IPS-11a (cell line): Measurements from ENCODE around the gene VAV3.
"Not testable (repeated sequence)": the region's sequence is repeated elsewhere in the genome, so short reads cannot be mapped to it uniquely, and the experiment has no call there.

Experiments
- H3K4me3 ChIP-seq: one replicate; pipeline ENCODE4 v1.5.1; 2013; ENCODE audit warnings: low read depth, low read length, control low read depth

VAV3 gene

DNA sequence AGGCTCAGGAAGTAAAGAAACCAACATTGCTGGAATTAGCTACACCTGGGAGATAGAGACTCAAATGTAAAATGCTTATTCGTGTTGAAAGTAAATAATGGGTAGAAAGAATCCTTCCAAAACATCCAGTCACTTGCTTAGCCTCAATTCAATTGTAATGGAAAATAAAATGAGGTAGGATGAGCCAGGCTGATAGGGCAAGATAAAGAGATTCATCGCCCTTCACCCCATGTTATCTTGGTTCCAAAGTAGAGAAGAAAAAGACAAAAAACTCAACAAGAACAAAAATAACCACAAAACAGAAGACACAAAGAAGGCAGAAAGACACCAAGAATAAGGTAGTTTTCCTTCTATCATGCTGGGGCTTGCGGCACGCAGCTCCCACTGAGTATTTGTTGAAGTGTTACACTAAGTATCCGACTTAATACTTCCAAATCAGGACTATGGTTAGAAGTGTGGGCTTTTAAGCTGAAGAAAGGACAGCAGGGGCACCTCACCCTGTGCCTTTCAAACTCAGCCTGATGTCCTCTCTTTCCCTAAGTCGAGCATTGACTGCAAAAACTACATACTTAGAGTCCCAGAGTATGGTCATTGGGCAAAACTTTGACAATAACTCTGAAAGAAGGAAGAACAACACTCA is 202.1 kb downstream of the VAV3 start:
- no peak overlapping the region for H3K4me3 ChIP-seq

DNA sequence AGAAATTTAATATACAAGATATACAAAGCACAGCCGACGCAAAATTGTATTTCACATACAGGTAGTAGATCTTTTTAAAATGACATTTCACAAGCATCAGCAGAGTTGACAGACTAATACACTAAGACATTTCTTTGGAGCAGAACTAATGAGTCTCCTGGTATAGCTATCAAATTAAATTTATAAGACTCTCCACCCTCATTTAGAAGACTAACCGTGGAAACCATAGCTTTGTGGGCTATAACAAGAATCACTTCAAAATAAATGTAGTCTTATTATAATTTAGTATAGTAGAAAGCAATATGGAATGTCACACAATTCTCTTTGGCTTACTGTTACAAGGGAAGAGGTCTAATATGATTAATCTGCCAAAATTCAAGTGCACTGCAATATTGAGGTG is 204.9 kb downstream of the VAV3 start:
- no peak overlapping the region for H3K4me3 ChIP-seq

DNA sequence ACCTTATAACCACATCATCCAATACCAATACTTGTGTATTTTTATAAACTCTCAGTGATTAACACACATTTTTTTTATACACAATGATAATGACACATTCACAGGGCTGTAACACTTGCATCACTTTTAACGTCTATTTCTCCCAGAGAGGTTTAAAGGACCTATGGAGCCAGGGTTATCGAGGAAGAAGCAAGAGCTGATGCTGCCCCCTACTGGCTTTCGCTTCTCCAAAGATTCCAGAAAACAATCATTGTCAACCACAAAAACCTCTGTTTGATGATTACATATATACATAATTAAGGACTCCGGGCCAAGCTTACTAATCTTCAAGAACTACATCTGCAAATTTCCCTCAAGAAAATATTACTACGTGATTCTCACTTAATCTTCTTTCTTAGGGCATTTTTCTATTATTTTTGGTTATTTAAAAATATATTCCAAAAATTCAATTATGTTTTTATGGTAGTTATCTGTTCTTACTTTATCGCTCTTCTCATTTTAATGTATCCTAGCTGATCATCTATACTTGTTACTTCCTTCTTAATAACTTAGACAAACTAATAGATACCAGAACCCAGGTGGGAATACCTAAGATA is 214.5 kb downstream of the VAV3 start:
- H3K4me3 ChIP-seq: no peak overlapping the region

DNA sequence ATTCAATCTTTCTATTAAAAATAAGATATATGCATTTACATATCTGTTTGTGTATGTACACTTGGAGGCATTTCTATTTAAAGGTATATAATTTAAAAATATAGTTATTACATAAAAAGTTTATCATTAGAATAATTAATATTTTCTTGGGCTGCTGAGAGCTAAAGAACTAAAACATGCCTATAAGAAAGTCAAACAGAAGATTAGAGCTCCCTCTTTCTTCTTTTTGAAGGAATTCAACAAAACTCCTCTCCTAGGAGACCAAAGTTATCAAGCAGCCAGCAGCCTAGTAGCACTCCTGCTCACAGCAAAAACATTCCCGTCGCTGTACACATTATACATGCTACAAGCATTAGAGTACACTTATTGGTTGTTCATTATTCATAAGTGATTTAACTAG is 216.4 kb downstream of the VAV3 start:
- no peak overlapping the region for H3K4me3 ChIP-seq

DNA sequence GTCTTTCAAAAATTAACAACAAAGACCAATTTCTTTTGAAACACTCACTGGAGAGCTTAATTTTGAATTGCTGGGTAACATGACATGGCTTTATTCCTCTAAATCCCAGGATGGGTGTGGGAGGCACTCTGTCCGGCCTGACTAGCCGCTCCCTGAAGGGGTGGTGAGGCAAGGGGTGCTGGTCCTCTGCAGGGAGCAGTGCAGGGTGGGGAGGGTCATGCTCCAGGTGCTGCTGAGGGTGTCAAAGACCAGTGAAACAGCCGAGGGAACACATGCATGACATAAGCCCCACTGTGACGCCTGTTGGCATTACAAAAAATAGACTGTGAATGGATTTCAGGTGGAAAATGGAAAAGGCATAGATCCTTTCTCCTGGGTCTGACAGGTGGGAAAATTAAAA is 223.7 kb downstream of the VAV3 start:
- H3K4me3 ChIP-seq: no peak overlapping the region

DNA sequence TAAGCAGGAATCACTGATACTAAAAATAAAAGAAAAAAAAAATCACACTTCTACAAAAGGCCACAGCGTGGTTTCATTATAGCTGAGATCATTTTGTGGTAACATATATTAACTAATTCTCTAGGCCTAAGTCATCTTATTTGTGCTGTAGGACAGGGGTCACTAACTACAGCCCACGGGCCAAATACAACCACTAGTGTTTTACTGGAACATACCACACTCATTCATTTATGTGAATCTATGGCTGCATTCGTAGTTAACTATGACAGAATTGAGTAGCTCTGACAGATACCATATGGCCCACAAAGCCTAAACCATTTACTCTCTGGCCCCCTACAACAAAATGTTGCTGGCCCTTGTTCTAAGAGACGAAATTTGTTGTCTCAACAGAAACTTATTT is 224.4 kb downstream of the VAV3 start:
- H3K4me3 ChIP-seq: no peak overlapping the region

DNA sequence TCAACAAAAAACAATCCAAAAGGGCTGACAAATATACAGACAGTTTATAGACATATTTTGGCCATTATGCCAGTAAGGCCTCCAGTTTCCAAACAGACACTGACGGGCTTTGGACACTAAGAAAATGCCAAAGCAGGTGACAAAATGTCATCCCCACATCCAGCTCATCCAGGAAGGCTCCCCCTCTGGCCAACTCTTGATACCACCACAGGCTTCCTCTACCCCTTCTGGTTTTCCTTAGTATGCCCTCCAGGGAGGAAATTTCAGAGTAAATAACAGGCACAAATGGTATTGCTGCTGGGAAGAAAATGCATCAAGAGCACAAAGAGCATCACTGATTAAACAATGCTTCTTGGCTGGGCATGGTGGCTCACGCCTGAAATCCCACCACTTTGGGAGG is 225.3 kb downstream of the VAV3 start:
- H3K4me3 ChIP-seq: no peak overlapping the region

DNA sequence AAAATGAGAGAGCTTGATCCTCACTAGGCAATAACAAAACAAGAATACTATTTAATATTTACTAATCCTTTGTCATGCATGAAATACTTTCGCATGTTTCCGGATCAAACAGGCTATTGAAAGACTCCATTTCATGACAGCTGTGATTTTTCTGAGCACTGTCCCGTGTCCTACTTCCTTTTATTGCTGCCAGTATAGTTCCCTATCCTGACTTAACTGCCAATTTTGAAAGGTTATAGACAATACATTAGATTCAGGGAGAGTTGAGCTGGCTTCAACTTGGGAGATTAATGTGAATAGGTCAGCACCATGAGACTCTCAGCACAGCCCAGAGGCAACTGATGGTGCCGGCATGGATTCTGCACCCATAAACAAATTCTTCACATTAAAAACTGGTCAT is 225.8 kb downstream of the VAV3 start:
- no peak overlapping the region for H3K4me3 ChIP-seq

DNA sequence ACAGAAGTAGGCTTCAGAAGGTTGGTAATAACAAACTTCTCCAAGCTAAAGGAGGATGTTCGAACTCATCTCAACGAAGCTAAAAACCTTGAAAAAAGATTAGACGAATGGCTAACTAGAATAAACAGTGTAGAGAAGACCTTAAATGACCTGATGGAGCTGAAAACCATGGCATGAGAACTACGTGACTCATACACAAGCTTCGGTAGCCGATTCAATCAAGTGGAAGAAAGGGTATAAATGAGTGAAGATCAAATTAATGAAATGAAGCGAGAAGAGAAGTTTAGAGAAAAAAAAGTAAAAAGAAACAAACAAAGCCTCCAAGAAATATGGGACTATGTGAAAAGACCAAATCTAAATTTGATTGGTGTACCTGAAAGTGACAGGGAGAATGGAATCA is 231.6 kb downstream of the VAV3 start:
- not testable (repeated sequence) for H3K4me3 ChIP-seq

DNA sequence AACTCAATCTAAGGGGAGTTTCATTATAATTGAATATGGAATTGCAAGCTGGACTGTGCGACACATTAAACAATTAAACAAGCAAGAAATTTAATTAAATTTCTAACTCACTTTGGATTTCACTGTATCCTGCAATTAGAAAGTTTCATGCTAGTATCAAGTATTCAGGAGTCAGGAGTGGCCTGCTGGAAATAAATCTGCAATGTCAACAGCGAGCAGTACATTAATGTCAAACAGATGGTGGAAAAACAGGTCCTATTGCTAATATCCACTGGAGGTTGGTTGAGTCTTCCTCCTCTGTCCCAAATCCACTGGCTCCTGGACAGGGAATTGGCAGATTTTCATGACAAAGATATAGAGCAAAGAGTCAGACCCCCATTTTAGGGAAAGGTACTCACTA is 237.1 kb downstream of the VAV3 start:
- H3K4me3 ChIP-seq: no peak overlapping the region

DNA sequence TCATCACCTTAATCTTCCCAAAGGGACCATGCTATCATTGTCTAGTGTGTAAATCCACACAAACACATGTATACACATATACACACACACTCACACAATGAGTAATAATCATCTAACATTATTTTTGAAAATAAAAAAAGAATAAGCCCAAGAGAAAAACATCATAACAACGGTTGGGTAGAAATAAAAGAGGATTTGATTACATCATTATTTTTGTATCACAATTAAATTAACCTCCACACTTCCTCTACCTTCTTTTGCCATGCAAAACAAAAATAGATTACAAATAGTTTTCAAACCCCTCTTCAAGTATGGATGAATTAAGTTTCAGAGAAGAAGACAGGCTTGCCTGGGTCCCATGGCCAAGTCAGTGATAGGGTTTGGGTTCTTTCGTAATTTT is 238.1 kb downstream of the VAV3 start:
- H3K4me3 ChIP-seq: no peak overlapping the region

DNA sequence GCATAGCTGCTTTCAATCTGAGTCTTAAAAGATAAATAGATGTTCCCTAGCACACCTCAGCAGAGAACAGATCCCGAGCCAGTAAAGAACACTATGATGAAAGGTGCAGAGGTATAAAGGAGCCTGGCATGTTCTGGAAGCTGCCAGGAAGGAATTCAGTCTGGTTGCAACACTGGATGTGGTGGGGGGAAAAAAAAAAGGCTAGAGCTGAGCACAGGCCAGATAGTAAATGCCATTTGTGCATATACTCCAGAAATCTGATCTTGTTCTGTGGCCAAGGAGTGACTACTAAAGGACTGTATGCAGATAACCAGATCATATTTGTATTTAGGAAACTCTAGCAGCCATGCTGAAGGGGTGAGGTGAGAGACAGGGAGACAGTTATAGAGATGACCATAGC is 240.3 kb downstream of the VAV3 start:
- H3K4me3 ChIP-seq: no peak overlapping the region

DNA sequence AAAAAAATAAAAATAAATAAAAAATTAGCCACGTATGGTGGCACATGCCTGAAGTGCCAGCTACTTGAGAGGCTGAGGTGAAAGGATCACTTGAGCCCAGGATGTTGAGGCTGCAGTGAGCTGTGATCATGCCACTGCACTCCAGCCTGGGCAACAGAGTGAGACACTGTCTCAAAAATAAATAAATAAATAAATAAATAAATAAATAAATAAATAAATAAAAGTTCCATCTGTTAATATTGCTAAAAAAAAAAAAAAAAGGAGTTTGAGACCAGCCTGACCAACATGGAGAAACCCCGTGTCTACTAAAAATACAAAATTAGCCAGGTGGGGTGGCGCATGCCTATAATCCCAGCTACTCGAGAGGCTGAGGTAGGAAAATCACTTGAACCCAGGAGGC is 244.8 kb downstream of the VAV3 start:
- not testable (repeated sequence) for H3K4me3 ChIP-seq

DNA sequence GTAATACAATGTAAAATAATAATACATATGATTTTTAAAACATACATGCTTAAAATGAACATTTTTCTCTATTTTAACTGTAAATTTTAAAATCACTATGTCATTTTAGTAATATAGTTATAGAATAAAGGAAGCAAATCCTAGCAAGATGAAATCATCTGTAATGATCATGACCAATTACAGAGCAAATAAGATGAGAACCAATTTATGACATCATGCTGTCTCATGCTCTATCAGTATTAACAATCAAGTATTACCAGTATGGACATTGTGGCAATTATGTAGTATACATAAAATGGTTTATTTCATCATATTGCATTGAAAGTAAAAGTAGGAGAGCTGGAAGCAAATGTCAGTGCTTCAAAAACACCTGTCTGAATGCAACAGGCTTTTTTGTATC is 255.0 kb downstream of the VAV3 start:
- no peak overlapping the region for H3K4me3 ChIP-seq

DNA sequence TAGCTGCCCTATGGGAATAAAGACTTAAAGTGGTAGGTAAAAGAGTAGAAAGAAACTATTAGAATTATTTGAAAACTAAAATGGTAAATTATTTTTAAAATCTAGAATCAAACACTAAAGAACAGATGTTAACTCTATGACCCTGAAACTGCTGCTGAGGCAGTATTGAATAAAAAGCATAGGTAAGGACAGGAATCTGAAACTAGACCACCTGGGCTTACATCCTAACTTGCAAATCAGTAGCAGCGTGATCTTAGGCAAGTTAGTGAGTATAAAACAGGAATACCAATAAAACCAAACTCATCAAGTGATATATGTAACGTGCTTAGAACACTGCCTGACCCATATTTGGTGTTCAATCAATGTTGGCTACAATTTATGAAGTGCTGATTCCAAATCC is 257.9 kb downstream of the VAV3 start:
- no peak overlapping the region for H3K4me3 ChIP-seq

DNA sequence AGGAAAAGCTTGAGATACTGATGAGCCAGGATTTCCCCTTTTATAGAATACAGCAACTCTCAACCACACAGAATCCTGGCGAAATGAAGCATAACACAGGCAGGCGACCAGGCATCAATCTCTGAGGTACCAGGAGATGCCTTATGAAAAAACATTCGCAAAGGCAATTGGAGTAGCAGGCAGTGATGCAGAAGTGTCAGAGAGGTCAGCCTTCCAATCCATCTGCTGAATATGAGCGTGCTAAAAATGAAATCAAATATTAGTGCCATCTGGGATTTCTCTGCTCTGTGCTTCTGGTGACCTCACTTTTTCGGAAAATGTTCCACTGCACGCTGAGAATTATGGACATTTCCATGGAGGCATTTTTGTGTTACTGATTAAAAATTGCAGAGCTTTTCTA is 258.8 kb downstream of the VAV3 start:
- no peak overlapping the region for H3K4me3 ChIP-seq

DNA sequence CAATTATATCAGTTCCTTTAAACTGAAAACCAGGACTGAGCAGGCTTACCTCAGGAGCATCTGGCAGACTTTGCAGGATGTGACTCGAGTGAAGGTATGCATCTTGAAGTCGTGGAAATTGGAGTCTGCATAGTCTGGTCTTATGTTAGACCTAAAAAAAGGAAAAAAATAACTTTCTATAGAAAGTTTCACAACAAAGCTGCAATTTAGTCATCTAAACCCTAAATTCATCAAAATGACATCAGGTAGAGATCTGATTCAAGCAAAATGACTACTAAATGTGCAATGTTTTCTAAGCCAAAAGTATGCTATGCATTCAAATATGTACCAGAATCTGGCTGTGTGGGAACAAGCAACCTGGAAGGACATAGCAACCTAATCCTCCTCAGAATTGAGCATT is 260.1 kb downstream of the VAV3 start:
- H3K4me3 ChIP-seq: no peak overlapping the region

DNA sequence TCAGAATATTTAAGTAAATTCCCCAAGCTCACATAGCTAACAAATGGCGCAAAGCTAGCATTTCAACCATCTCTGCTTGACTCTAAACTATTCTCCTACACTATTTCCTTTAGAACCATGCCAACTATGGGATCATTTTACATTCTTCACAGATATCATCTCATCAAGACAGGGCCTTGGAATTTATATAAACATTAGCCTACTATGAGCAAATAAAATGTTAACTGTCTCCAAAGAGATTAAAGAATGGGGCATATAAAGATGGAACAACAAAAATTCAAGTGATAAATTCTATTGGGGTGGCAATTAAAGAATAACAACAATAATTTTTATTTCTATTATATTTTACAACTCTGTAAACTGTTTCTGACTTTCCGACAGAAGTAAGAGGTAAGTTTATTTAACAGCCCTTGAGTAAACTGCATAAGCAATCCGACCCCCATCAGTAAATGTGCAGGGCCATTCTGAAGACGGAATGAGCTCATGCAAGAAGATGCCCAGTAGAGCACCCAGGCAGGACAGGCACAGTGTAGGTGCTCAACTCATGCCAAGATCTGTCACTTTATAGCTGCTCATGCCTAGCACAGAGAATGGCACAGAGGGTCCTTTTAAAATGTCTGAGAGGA is 261.9 kb downstream of the VAV3 start:
- H3K4me3 ChIP-seq: no peak overlapping the region

DNA sequence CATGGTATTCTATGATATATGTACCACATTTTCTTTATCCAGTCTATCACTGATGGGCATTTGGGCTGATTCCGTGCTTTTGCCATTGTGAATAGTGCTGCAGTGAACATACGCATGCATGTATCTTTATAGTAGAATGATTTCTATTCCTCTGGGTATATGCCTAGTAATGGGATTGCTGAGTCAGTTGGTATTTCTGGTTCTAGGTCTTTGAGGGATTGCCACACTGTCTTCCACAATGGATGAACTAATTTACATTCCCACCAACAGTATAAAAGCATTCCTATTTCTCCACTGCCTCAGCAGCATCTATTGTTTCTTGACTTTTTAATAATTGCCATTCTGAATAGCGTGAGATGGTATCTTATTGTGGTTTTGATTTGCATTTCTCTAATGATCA is 264.3 kb downstream of the VAV3 start:
- H3K4me3 ChIP-seq: not testable (repeated sequence)

DNA sequence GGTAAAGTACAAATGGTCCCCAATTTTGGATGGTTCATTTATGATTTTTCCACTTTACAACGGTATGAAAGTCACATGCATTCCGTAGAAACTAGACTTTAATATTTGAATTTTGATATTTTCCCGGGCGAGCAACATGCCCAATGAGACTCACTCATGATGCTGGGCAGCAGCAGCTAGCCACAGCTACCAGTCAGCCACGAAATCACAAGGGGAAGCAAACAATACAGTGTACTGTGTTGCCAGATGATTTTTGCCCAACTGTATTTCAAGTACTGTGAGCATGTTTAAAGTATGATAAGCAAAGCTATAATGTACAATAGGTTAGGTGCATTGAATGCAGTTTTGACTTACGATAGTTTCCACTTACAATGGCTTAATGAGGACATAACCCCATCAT is 266.8 kb downstream of the VAV3 start:
- no peak overlapping the region for H3K4me3 ChIP-seq

DNA sequence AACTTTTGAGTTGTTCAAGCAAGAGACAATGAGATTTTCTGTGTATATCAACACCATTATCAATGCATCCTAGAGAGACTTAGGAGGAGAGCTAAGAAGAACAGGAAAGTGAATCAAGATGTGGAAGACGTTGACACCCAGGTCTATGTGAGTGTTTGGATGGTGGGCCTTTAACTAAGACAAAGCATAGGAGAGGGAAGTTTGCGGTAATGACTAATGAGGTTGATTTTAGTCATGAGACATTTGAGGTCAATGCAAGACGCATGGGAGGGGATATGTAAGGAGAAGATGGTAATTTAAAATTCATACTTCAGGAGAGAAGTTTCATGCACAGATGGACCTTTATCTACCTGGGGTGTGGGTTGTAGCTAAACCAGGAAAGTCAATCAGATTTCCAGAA is 269.6 kb downstream of the VAV3 start:
- no peak overlapping the region for H3K4me3 ChIP-seq

DNA sequence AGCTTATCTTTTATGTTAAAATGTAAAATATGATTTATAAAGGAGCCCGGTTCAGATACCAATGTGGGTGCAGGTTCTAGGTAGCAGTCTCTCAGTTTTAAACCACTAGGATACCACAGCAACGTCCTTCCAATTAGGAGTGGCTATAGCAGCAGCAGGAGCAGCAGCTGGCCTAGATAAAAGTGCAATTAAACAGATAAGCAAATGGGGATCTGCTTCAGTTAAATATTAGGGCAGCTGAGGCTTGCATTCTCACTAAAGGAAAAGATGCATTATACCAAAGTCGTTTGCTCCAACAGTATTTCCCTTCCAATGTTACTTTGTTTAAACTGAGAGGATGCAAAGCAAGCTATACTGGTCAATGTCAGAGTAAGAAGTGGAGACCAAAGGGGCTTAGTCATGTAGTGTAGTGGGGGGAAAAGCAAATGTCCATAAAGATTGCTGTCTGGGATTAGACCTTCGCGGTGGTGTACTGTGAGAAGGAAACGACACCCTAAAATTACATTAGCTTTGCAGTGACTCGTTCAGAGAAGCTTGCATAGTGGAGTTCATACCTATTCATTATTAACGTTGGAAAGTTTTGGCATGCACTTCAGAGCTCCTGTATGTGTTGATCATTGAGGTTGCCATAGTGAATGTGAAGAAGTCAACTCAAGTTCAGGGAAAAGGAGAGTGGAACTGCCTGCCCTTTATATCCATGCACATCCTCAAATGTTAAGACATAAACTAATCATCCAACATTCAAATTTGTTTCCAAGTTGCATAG is 272.2 kb downstream of the VAV3 start:
- no peak overlapping the region for H3K4me3 ChIP-seq
